ENCODE data around the gene CPNE4. TPM values are rescaled to one million over a fixed set of nuclear protein-coding genes. Genes with fewer than 3 reads are reported as not detected.

The CPNE4 gene
- total RNA-seq, 4 donors from 2014 or later = 0.53 to 2.1 TPM; not detected in 2

DNA sequence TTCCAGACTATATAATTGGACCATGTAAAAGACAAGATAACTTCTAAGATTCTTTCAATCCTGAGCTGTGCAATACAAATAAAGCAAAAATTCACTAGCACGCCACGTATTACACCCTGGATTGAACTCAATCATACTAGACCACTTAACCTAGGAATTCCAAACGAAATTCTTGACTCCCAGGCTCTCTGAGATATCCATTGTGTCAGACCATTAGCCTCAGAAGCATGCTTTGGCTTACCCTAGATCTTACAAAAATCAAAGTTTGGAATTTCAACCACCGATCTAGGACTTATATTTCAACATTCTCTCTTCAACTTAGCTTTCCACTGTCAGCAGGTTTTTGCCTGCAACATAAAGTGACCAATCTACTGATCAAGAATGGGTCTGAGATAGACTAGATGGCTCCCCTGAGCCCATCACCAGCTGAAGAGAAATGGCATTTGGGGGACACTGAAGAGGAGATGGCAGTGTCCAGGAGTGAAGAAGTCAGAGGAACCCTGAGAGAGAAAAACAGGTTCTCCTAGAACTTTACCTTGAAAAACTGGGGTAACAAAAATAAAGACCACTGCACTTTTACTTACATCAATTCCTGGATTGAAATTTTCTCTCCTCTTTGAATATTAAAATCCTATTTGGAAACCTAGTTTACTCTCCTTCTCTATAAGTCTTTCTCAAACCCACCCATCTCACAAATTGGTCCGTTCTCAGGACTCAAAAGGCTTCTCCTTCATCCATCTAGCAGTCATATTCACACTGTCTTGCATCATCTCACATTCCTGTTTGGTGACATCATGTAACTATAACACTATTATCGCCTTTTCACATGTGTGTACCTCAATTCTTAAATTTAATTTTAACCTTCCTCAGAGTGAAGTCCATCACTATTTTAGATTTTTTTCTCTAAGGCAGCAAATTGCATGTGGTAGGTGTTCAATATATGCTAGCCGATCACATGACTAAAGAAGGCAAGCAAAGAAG is 18.5 kb downstream of the CPNE4 start:
- H3K4me3 ChIP-seq = no peak overlapping the region
- H3K27ac ChIP-seq = no peak overlapping the region
- no peaks in the 10 kb centered on the region for H3K36me3 ChIP-seq
- H3K4me1 ChIP-seq = no peaks in the 10 kb centered on the region
- DNase-seq = no peak
- H3K9me3 ChIP-seq = no peaks in the 10 kb centered on the region
- TF ChIP-seq POLR2A (IDR thresholded peaks at IDR 0.05) = no peak
- TF ChIP-seq, protein P1, sequence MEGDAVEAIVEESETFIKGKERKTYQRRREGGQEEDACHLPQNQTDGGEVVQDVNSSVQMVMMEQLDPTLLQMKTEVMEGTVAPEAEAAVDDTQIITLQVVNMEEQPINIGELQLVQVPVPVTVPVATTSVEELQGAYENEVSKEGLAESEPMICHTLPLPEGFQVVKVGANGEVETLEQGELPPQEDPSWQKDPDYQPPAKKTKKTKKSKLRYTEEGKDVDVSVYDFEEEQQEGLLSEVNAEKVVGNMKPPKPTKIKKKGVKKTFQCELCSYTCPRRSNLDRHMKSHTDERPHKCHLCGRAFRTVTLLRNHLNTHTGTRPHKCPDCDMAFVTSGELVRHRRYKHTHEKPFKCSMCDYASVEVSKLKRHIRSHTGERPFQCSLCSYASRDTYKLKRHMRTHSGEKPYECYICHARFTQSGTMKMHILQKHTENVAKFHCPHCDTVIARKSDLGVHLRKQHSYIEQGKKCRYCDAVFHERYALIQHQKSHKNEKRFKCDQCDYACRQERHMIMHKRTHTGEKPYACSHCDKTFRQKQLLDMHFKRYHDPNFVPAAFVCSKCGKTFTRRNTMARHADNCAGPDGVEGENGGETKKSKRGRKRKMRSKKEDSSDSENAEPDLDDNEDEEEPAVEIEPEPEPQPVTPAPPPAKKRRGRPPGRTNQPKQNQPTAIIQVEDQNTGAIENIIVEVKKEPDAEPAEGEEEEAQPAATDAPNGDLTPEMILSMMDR (IDR thresholded peaks at IDR 0.05) = no peak
- no peaks in the 10 kb centered on the region for H3K27me3 ChIP-seq

DNA sequence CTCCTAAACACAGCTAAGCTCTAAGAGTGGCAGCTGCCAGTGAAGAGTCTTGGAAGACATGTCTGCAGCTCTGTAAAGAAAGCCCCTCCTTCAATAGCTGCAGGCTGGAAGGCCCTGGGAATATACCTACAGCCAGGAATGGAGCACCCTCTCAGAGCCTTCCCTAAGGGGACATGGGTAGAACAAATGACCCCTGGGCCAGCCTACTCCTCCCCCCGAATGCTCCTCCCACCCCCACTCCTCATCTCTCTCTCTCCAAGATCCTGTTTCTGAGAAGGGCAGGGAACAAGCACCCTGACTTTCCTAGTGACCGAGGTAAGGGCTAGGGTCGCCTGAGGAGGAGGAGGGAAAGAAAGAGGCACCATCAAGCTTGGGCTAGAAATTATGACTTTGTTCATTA is 20.7 kb downstream of the CPNE4 start:
- H3K4me3 ChIP-seq = no peak overlapping the region
- no peak for DNase-seq
- no peaks in the 10 kb centered on the region for H3K4me1 ChIP-seq
- no peak overlapping the region for H3K27ac ChIP-seq
- TF ChIP-seq, protein P1 (IDR thresholded peaks at IDR 0.05) = no peak
- no peak for TF ChIP-seq POLR2A (IDR thresholded peaks at IDR 0.05)
- H3K27me3 ChIP-seq = no peaks in the 10 kb centered on the region
- H3K9me3 ChIP-seq = no peaks in the 10 kb centered on the region
- no peaks in the 10 kb centered on the region for H3K36me3 ChIP-seq

DNA sequence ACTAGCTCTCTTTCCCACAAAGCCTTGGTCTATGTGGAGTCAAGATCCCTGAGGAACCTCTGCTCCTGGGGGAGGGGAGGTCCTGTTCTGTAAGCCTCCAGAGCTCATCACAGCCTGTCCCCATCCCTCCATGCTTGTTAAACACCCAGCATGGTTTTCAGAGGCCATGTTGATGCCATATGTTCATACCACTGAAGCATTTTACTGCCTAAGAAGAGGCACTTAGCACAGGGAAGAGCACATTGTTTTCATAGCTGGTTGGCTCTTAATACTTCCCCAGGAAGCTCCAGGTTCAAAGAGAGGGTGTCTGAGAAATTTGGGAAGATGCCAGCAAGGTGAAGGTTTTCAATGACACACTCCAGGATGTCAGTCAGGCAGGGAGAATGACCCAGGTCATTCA is 25.6 kb downstream of the CPNE4 start:
- Histone ChIP-seq H3K4me1 (no peaks in the 10 kb centered on the region), H3K27ac (no peak overlapping the region), H3K9me3 (no peaks in the 10 kb centered on the region), H3K27me3 (no peaks in the 10 kb centered on the region), H3K4me3 (no peak overlapping the region), H3K36me3 (no peaks in the 10 kb centered on the region)
- TF ChIP-seq, protein P1 (IDR thresholded peaks at IDR 0.05) = no peak
- no peak for TF ChIP-seq POLR2A (IDR thresholded peaks at IDR 0.05)
- DNase-seq = no peak

DNA sequence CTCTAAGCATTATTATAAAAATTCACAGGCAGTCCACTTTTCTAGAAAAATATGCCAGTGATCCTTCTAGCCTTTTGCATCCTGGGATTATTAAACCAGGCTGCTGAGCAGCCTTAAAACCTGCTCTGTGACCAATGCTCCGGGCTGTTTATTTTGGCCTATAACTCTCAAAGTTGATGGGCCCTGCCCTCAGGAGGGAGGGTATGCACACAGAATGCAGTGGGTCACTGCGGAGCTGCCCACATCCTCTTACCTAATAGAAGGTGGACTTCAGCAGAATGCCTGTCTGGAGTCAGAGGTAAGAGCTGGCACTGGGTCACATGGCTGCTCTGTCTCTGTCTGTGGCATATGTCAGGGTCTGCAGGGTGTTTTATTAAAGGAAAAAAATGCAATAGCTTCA is 26.0 kb downstream of the CPNE4 start:
- Histone ChIP-seq H3K4me1 (no peaks in the 10 kb centered on the region), H3K9me3 (no peaks in the 10 kb centered on the region)

DNA sequence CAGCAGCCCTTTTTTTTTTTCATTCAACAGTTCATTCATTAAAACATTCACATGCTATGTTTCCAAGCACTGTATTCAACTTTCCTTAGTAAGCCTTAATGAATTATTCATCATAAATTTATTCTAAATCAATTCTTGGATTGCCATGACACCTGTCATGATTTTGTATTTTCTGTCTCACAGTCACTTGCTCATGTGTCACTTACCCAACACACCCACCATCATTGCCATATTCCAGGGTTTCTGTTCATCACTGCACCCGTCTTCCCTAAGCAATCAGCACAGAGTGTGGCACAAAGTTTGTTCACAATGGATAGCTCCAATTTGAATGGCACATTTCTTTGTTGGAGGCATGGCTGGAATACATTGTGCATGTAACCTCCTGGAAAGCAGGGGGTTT is 27.2 kb downstream of the CPNE4 start:
- Histone ChIP-seq H3K9me3 (no peaks in the 10 kb centered on the region), H3K27me3 (no peaks in the 10 kb centered on the region), H3K4me3 (no peak overlapping the region), H3K4me1 (no peaks in the 10 kb centered on the region), H3K36me3 (no peaks in the 10 kb centered on the region), H3K27ac (no peak overlapping the region)
- DNase-seq = no peak
- TF ChIP-seq, protein P1 (IDR thresholded peaks at IDR 0.05) = no peak
- TF ChIP-seq POLR2A (IDR thresholded peaks at IDR 0.05) = no peak

More for the DNA sequence above, 26.0 kb downstream of the CPNE4 start:
- Histone ChIP-seq H3K36me3 (no peaks in the 10 kb centered on the region), H3K4me3 (no peak overlapping the region), H3K27ac (no peak overlapping the region), H3K27me3 (no peaks in the 10 kb centered on the region)
- TF ChIP-seq POLR2A (IDR thresholded peaks at IDR 0.05) = no peak
- TF ChIP-seq, protein P1 (IDR thresholded peaks at IDR 0.05) = no peak
- no peak for DNase-seq
